GM12878 (cell line): ENCODE measurements around the gene RPL12.

Experiments used
- CREB1 ChIP-seq: IDR thresholded peaks from 2 replicates; pipeline ENCODE4 v1.6.1; 2012; ENCODE audit warnings: low read depth, mild to moderate bottlenecking, inconsistent platforms
- CTCF ChIP-seq, 3 experiments: IDR thresholded peaks in 2 of 3; conservative IDR thresholded peaks in 1 of 3; 2 replicates each; pipeline ENCODE4 v1.5.1; 2011; ENCODE audit warnings: low read depth in 3 of 3, low read length in 3 of 3, mild to moderate bottlenecking in 3 of 3, control low read depth in 2 of 3, moderate library complexity in 2 of 3, inconsistent platforms in 1 of 3, mixed read lengths in 1 of 3; ENCODE audit not compliant: control insufficient read depth in 2 of 3, insufficient read depth in 1 of 3; ENCODE audit errors: extremely low read depth in 1 of 3
- EP300 ChIP-seq, 2 experiments: fragments of 150-350 bp in 1 of 2; IDR thresholded peaks; 2 replicates each; pipeline ENCODE4 v1.6.1; 2011 to 2012; ENCODE audit warnings: low read depth in 2 of 2, low read length in 2 of 2, borderline replicate concordance in 1 of 2, improper control_type of control experiment in 1 of 2, inconsistent platforms in 1 of 2; ENCODE audit not compliant: control insufficient read depth in 1 of 2
- RCOR1 ChIP-seq: conservative IDR thresholded peaks from 2 replicates; pipeline ENCODE4 v1.6.1; 2012; ENCODE audit warnings: low read depth, low read length, improper control_type of control experiment
- SREBF2 ChIP-seq: IDR thresholded peaks from 2 replicates; pipeline ENCODE4 v1.6.1; 2012; ENCODE audit warnings: mild to moderate bottlenecking, low read length
- ZNF24 ChIP-seq: fragments of 450-650 bp; IDR thresholded peaks from 2 replicates; pipeline ENCODE4 v1.6.1; 2017; ENCODE audit warnings: antibody characterized with exemption, mild to moderate bottlenecking

DNA sequence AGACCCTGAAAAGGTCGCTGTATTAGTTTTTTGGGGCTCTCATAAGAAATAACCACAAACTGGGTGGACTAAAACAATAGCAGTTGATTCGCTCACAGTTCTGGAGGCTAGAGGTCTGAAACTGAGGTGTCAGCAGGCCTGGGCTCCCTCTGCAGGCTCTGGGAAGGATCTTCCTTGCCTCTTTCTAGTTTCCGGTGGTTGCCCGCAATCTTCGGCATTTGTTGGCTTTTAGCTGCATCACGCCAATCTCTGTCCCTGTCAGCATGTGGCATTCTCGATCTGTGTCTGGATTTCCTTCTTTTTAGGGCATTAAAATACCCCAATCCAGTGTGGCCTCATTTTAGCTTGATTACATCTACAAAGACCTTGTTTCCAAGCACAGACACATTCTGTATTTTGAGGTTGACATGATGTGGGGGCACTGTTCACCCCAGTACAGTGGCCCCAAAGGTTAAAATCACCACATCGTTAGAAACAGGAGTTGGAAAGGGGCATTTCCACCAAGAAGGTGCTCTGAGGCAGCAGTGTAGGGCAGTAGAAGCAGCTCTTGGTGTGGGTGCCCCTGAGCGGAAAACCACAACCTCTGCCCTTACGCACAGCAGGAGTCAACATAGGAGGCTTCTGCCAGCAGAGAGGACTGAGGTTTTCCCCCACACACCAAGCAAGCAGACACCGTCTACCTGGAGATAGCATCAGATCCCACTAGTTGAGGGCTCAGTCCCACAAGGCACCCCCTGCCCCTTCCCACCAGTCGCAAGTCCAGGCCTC, 13.5 kb downstream of the RPL12 start:
- TF ChIP-seq RCOR1 (no peak), ZNF24 (no peak), EP300 (IDR thresholded peaks at IDR 0.05; ENCODE audit: borderline replicate concordance in 1 of 2, control insufficient read depth in 1 of 2, low read depth in 2 of 2, low read length in 2 of 2) (no peak), SREBF2 (no peak), CTCF (IDR thresholded peaks at IDR 0.05 in 2 of 3, conservative IDR thresholded peaks at IDR 0.05 in 1 of 3; ENCODE audit: control insufficient read depth in 2 of 3, extremely low read depth in 1 of 3, insufficient read depth in 1 of 3, low read depth in 3 of 3, low read length in 3 of 3) (no peak), CREB1 (no peak)
